IPS-NIHi7 (cell line): ENCODE results near the gene HJURP.

Experiments used
- DNase-seq: peaks from one replicate; pipeline ENCODE4 v3.0.0; 2012; ENCODE audit warnings: mixed read lengths; ENCODE audit errors: extremely low spot score

HJURP gene

GRCh38 chr2:233815861-233816260, 38.5 kb downstream of the HJURP start:
- DNase-seq: no peak

GRCh38 chr2:233814056-233814835, 40.1 kb downstream of the HJURP start:
- DNase-seq: peak; percentile 72

GRCh38 chr2:233813236-233814055, 40.9 kb downstream of the HJURP start:
- DNase-seq: no peak

- no peak for DNase-seq
Observed at GRCh38 chr2:233811732-233812131, 42.6 kb downstream of the HJURP start.

- no peak for DNase-seq
Observed at GRCh38 chr2:233811087-233811486, 43.2 kb downstream of the HJURP start.

GRCh38 chr2:233810385-233810784, 44.0 kb downstream of the HJURP start:
- DNase-seq: no peak

DNA sequence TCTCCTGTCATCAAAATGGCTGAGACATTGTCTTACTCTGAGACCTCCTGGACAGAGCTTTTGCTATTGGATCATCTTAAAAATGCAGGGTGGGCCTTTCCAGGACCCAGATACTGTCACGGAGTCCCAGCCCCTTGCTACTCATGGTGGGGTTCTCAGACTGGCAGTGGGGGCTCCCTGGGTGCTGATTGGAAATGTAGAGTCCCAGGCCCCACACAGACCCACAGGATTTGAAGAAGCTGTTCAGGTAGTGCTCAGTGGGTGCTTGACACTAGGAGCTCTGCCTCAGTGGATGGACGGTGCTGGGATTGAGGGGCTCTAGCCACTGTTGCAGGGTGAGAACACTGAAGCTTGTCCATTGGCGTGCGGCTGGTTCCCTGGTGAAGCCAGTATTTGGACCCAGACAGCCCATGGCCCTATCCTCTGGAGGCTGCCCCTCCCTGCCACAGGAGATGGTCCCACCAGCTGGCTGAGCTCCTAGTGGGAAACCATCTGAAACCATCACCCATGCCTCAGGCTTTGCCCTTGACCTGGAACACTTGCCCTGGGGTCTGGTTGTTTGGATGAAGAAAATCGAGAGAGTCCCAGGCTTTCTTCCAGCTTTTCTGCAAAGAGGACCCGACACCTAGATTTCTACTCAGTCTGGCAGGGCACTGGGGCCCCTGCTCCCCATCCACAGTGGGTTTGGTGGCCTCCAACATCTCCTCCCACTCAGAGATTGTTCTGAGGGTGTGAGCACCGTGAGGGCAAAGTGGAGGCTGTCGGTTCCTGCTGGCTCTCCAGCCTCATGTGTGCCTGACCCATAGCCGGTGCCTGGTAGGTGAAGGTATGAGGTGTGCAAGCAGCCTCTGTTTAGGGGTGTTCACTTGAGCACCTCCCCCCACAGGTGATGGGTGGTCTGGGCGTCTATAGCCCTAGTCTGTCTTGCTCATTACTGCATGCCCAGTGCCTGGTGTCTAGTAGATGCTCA, 46.1 kb downstream of the HJURP start:
- no peak for DNase-seq

DNA sequence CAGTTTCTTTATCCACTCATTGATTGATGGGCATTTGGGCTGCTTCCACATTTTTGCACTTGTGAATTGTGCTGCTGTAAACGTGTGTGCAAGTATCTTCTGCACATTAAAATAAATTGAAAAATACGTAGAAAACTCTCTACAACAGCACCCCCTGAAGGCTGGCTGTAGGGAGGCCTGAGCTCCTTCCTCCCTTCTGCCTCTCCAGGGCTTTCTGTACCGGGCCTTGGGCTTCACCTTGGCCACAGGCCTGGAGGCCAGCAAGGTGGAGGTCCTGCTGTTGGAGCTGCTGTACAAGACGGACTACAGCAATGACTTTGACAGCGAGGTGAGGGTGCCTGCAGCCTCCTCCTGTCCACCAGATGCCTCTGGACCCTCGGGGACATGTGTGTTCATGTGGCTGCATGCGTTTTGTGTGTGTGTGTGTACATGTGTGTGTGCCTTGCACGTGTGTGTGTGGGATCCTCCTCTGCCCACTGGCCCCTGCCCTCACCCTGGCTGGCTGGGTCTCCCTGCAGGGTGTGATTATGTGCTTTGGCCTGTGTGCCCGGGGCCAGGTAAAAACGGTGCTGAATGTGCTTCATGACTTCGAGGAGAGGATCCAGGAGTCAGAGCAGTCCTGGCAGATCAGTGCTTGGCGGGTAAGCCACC, 47.0 kb downstream of the HJURP start:
- DNase-seq: no peak

- DNase-seq: no peak
Observed at GRCh38 chr2:233803994-233804393, 50.3 kb downstream of the HJURP start.

GRCh38 chr2:233803292-233803911, 50.9 kb downstream of the HJURP start:
- DNase-seq: no peak

GRCh38 chr2:233802132-233802815, 52.1 kb downstream of the HJURP start:
- no peak for DNase-seq

DNA sequence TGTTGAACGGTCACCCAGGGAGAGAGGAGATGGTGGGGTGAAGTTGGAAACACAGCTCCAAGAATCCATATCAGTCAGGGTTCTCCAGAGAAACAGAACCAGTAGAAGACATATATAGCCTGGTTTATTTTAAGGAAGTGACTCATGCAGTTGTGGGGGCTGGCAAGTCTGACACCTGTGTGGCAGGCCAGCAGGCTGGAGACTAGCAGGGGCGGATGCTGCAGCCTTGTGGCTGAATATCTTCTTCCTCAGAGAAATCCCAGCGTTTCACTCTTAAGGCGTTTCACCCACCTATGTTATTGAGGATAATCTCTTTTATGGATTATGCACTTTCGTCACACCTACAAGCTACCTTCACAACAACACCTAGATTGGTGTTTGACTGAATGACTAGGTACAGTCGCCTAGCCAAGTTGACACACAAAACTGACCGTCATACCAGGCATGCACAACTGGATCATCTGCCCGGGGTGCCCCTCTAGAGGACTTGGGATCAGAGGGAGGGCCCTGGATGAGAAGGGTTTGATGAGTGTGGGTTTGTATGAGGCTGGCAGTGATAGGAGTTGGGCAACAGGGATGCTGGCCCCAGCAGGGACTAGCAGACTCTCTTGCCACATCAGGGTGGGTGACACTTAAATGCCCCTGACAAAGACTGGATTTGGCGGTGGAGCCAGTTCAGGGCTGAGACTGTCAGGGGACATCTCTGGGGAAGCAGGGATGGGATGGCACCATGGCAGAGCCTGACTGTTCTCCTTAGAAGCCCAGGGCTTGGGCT, 52.8 kb downstream of the HJURP start:
- no peak for DNase-seq

- no peak for DNase-seq
Observed at GRCh38 chr2:233800208-233800607, 54.1 kb downstream of the HJURP start.

DNA sequence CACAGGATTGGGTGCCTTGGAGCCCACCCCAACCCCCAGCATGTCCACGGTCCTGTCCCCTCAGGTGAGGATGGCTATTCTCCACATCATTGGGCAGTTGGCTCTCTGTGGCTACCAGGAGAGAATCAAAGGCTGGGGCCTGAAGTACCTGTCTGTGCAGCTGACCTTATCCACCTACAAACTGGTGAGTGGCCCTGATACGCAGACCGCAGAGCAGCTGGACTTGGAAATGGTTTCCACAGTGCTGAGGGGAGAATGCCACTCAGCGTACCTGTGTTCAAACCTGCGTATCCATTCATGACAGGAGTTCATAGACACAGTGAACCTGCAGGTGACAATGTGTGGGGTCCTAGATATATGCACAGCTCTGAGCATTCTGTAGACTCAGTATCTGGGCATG, 54.6 kb downstream of the HJURP start:
- DNase-seq: no peak

DNA sequence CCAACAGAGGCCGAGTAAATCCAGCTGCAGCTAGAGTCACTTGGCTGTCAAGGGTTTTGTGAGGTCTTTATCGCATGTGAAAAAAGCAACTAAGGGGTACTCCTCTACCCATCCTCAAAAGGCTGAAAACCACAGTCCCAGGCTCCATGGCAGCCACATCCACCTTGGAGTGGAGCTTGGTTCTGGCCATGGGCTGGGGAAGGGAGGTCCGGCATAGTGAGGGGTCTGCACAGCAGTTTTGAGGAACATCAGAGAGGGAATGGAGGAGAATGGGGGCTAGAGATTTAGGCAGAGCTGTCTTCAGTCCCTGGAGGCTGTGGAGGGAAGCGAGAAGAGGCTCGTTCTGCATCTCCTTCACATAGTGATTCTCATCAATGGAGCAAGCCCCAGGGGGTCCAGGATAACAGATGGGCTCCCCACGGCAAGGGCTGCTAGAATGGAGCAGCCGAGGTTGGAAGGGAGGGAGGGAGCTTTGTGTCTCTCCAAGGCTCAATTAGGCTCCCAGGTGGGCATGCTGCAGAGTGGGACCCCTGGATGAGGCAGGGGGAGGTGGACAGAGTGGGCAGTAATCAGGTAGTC, 55.2 kb downstream of the HJURP start:
- no peak for DNase-seq

GRCh38 chr2:233798335-233799086, 55.8 kb downstream of the HJURP start:
- no peak for DNase-seq

DNA sequence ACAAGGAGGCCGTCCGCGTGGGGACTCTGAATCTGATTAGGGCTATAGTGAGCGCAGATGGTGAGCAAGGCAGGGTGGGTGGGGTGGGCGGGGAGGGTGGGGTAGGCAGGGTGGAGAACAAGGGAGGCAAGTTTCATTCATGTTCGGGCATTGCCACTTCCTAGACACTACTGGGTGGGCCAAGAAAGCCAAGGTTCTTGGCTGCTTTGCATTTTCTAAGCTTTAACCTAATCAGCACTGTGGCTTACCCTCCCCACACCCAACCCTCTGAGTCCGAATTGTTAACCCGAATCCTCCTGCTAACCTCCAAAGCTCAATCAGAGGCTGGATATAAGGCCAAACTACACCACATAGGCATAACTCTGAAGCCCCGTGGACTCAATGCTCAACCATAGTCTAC, 58.1 kb downstream of the HJURP start:
- DNase-seq: no peak

- DNase-seq: no peak
Observed at GRCh38 chr2:233795735-233796171, 58.6 kb downstream of the HJURP start.
